ENCODE measurements around the gene ATG7.

Gene ATG7

GRCh38 chr3:11373654-11374053, 101.5 kb downstream of the ATG7 start:
- H3K4me3 ChIP-seq (ENCODE audit: low read depth, low read length): no peak overlapping the region
- no peak for TF ChIP-seq POLR2A (IDR thresholded peaks at IDR 0.05; ENCODE audit: extremely low read depth, insufficient read length)
- TF ChIP-seq, protein P1, sequence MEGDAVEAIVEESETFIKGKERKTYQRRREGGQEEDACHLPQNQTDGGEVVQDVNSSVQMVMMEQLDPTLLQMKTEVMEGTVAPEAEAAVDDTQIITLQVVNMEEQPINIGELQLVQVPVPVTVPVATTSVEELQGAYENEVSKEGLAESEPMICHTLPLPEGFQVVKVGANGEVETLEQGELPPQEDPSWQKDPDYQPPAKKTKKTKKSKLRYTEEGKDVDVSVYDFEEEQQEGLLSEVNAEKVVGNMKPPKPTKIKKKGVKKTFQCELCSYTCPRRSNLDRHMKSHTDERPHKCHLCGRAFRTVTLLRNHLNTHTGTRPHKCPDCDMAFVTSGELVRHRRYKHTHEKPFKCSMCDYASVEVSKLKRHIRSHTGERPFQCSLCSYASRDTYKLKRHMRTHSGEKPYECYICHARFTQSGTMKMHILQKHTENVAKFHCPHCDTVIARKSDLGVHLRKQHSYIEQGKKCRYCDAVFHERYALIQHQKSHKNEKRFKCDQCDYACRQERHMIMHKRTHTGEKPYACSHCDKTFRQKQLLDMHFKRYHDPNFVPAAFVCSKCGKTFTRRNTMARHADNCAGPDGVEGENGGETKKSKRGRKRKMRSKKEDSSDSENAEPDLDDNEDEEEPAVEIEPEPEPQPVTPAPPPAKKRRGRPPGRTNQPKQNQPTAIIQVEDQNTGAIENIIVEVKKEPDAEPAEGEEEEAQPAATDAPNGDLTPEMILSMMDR (IDR thresholded peaks at IDR 0.05; ENCODE audit: low read depth, low read length): no peak
- TF ChIP-seq MYC (IDR thresholded peaks at IDR 0.05; ENCODE audit: low read depth, low read length): no peak
- TF ChIP-seq MAX (IDR thresholded peaks at IDR 0.05; ENCODE audit: low read depth, low read length): no peak
- DNase-seq (ENCODE audit: low read depth): peak; percentile 24

DNA sequence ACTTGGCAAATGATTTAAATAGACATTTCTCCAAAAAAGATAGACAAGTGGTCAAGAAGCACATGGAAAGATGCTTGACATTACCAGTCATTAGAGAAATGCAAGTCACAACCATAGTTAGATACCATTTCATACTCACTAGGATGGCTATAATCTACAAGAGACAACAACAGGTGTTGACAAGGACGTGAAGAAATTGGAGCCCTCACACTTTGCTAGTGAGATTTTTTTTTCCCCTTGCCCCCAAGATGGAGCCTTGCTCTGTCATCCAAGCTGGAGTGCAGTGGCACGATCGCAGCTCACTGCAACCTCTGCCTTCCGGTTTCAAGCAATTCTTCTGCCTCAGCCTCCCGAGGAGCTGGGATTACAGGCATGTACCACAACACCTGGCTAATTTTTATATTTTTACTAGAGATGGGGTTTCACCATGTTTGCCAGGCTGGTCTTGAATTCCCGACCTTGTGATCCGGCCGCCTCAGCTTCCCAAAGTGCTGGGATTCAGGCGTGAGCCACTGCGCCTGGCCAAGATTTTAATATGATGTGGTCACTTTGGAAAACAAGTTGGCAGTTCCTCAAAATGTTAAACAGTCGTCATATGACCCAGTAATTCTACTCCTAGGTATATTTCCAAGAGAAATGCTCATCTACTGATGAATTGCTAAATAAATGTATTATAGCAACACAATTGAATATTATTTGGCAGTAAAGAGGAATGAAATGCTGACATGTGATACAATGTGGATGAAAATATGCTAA, 103.3 kb downstream of the ATG7 start:
- TF ChIP-seq POLR2A (IDR thresholded peaks at IDR 0.05; ENCODE audit: extremely low read depth, insufficient read length) (no peak), MYC (IDR thresholded peaks at IDR 0.05; ENCODE audit: low read depth, low read length) (no peak)
- TF ChIP-seq, protein P1 (IDR thresholded peaks at IDR 0.05; ENCODE audit: low read depth, low read length): no peak
- no peak for DNase-seq (ENCODE audit: low read depth)
- H3K4me3 ChIP-seq (ENCODE audit: low read depth, low read length): no peak overlapping the region

DNA sequence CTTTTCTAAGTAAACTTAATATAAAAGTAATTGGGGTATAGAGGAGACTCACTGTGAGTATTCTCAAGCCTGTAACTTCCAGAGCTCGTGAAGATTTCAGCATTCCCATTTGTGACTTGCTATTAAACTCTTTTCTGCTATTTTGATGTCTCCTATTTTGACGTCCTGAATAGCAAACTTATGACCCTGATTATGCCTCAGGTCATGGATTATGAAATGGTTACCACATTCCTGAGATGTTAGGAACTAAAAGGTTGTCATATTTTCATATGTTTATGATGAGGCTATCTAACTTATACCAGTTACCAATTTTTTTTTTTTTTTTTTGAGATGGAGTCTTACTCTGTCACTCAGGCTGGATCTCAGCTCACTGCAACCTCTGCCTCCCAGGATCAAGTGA, 105.5 kb downstream of the ATG7 start:
- DNase-seq (ENCODE audit: low read depth): no peak
- H3K4me3 ChIP-seq (ENCODE audit: low read depth, low read length): no peak overlapping the region
- TF ChIP-seq, protein P1 (IDR thresholded peaks at IDR 0.05; ENCODE audit: low read depth, low read length): no peak
- TF ChIP-seq MYC (IDR thresholded peaks at IDR 0.05; ENCODE audit: low read depth, low read length) (no peak), MAX (IDR thresholded peaks at IDR 0.05; ENCODE audit: low read depth, low read length) (no peak), POLR2A (IDR thresholded peaks at IDR 0.05; ENCODE audit: extremely low read depth, insufficient read length) (no peak)

- peak; percentile 53 for DNase-seq (ENCODE audit: low read depth)
- TF ChIP-seq MAX (IDR thresholded peaks at IDR 0.05; ENCODE audit: low read depth, low read length) (no peak), MYC (IDR thresholded peaks at IDR 0.05; ENCODE audit: low read depth, low read length) (no peak), POLR2A (IDR thresholded peaks at IDR 0.05; ENCODE audit: extremely low read depth, insufficient read length) (no peak)
- TF ChIP-seq, protein P1 (IDR thresholded peaks at IDR 0.05; ENCODE audit: low read depth, low read length): no peak
- H3K4me3 ChIP-seq (ENCODE audit: low read depth, low read length): no peak overlapping the region
These were observed 107.1 kb downstream of the ATG7 start for GRCh38 chr3:11379238-11379823.

DNA sequence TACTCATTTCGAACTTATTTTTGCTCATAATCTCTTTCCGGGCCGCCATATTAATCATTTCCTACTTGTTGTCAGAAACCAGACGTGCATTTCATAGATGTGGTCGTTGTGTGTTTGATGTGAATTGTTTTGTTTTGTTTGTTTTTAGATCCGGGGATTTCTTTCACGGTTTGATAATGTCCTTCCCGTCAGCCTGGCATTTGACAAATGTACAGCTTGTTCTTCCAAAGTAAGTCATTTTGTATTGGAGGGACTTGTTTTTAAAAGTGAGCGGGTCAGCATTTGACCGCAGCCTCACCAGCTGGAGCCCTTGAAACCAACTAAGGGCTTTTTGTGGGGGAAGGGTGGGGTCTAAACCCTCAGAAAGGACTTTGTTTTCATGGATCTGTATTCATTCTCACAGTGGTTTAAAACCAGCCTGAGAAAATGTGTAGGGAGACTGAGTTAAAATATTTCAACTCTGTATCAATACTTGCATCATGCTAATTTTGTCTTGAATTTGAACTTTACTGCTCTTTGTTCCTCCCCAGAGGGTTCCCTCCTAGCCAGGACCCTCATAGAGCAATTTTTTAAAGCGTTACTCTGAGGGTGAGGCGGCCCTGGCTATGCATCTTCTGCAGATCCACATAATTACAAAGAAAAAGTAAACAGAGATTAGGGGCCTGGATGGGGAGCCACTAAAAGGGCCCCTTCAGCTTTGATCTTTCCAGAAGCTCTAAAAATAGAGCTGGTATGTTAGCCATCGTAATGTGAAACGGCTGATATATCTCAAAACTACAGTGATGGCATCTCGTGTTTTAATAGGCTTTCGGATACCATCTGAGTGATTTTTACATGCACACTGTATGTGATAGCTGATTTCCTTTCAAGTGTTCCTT, 107.9 kb downstream of the ATG7 start:
- TF ChIP-seq, protein P1 (IDR thresholded peaks at IDR 0.05; ENCODE audit: low read depth, low read length): no peak
- TF ChIP-seq MYC (IDR thresholded peaks at IDR 0.05; ENCODE audit: low read depth, low read length): no peak
- H3K4me3 ChIP-seq (ENCODE audit: low read depth, low read length): no peak overlapping the region
- DNase-seq (ENCODE audit: low read depth): no peak

Measured in NB4 (cell line).